HUDEP-2 (cell line): Measurements from ENCODE around the gene ARFGAP2.
"Not testable (repeated sequence)": the region's sequence is repeated elsewhere in the genome, so short reads cannot be mapped to it uniquely, and the experiment has no call there.

Source experiments
- DNase-seq, 76 experiments: peaks; one replicate each; lab custom pipeline; 2025; ENCODE audit not compliant: unreplicated experiment in 76 of 76; lab: John Stamatoyannopoulos, UW

ARFGAP2 gene

DNA sequence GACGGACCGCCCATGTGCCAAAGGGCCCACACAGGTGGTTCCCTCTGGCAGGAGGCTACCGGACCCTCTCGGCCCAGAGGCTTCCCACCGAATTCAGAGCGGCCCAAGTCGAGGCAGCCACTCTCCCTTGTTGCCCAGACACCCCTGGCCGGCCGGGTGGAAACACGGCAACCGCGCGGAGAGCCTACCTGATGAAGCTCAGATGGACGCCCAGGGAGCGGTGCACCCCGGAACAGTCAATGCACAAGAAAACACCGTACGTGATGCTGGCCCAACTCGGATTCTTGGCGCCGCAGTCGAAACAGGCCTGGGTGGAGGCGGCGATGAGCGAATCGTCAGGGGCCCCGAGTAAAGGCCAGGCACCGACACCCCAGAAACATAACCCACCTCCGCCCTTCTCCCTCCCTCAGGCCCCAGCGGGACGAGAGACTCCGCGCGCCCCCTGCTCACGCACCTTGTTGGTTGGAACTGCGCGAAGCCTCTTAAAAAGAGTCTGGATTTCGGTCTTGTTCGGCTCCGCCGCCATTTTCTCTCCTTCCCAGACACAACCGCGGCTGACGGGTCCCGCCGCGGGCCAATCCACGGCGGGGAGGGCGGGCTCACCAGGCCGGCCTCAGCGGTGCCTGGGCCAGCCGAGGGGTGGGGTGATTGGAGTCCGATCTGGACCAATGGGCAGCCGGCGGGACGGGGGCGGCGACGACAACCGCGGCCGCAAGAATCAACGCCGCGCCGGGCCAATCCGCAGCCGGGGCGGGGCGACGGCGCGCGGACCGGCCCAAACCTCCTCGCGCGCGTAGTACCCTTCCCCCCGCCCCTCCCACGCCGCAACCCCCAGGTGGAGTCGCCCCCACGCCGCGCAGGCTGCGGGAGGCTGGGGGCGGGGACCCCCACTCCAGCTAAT, at the start of gene ARFGAP2:
ARFGAP2 (minus strand) TSS at position 552 of the 901 bp plus-strand sequence; CDS start at position 526, 26 bp downstream.
- peak in 75 of 76 experiments; percentile 55 to 97 (median 91) for DNase-seq

DNA sequence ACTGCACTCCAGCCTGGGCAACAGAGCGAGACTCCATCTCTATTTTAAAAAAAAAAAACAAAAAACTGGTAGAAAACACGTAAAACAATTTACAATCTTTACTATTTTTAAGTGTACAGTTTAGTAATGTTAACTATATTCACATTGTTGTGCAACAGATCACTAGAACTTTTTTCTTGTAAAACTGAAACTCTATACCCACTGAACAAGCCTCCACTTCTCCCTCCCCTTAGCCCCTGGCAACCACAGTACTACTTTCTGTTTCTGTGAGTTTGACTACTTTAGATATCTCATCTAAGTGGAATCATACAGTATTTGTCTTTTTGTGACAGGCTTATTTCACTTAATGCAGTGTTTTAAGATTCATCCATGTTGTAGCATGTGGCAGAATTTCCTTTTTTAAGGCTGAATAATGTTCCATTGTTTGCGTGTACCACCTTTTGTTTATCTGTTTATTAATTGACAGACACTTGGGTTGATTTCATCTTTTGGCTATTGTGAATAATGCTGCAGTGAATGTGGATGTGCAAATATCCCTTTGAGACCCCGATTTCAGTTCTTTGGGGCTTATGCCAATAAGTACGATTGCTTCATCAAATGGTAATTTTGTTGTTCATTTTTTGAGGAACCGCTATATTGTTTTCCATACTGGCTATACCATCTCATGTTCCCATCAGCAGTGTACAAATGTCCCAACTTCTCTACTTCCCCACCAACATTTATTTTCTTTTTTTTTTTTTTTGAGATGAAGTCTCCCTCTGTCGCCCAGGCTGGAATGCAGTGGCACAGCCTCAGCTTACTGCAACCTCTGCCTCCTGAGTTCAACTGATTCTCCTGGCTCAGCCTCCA, 49.1 kb upstream of the ARFGAP2 start:
- DNase-seq: no peak

DNA sequence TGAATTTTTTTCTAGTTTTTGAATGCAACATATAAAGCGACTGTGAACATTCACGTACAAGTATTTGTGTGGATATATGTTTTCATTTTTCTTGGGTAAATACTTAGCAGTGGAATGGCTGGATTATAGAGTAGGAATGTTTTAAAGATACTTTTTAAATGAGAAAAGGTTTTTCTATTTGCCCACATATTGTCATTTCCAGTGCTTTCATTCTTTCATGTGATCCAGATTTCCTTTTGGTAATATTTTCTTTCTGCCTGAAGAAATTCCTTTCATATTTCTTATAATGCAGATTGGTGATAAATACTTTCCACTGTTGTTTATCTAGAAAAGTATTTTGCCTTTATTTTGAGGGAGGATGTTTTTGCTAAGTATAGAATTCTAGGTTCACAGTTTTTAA, 46.0 kb upstream of the ARFGAP2 start:
- no peak for DNase-seq

DNA sequence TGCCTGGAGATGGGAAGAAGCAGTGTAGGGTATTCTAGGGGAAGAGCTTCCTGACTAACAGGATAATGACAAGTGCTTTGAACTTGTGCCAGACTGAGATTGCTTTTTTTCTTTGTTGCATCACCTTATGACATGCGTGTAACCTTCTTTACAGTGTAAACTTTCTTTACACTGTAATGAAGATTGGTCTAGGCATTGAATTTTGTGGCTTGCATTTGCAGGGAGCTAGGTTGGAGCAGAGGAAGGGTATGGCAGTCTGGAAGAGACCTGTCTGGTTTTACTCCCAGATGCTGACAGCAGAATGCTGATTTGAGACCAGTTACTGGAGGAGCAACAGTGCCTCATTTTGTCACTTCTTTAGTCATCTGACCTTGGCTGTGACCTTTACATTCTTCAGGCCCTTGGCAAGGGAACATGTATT, 43.7 kb upstream of the ARFGAP2 start:
- DNase-seq: no peak

GRCh38 chr11:47216121-47216798, 39.6 kb upstream of the ARFGAP2 start:
- DNase-seq: peak in 64 of 76 experiments; percentile 8 to 80 (median 48)

GRCh38 chr11:47215366-47215910, 38.8 kb upstream of the ARFGAP2 start:
- DNase-seq: peak in 2 of 76 experiments; percentile 13 to 34

DNA sequence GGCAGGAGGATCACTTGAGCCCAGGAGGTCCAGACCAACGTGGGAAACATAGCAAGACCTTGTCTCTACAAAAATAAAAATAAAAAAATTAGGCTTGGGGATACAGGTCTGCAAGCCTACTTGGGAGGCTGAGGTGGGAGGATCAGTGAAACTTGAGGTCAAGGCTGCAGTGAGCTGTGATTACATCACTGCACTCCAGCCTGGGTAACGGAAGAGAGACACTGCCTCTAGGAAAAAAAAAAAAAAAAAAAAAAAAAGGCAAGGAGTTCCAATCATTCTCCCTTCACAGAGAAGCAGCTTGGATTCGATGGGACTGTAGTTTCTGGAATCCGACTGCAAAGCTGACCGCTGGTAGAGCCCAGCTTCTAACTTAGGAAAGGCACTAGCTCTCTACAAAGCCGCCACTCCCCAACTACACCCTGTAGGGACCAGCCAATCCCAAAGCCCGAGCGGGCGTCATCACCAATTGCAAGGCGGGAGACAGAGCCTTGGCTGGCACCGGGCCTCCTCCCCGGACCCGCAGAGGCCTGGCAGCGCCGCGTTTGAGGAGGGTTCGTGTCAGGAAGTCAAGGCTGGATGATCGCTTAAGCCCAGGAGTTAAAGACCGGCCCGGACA, 37.4 kb upstream of the ARFGAP2 start:
- DNase-seq: peak in 74 of 76 experiments; percentile 60 to 94 (median 87)

GRCh38 chr11:47212938-47213337, 36.3 kb upstream of the ARFGAP2 start:
- no peak for DNase-seq

- no peak for DNase-seq
These were observed 31.9 kb upstream of the ARFGAP2 start for GRCh38 chr11:47208628-47209027.

GRCh38 chr11:47208008-47208552, 31.4 kb upstream of the ARFGAP2 start:
- not testable (repeated sequence) for DNase-seq

- no peak for DNase-seq
These were observed 30.8 kb upstream of the ARFGAP2 start for GRCh38 chr11:47207459-47207858.

- not testable (repeated sequence) for DNase-seq
These were observed 29.9 kb upstream of the ARFGAP2 start for GRCh38 chr11:47206577-47206976.

DNA sequence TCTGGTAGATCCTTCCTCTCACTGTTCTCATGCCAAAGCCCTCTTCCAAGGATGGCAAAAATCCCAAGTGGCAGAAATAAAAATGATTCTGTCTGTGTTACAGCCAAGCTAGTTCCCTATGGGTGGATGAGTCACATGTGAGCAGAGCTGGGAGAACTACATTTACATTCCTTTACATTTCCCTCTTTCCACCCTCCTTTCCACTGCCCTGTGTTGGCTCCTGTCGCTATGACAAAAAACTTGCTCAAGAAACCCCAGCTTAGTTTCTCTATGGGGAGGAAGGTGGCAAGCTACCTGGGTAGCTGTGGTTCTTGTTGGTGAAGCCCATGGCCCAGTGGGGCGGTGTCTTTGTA, 27.9 kb upstream of the ARFGAP2 start:
- DNase-seq: peak in 1 of 76 experiments; percentile 6

GRCh38 chr11:47202576-47202975, 25.9 kb upstream of the ARFGAP2 start:
- DNase-seq: no peak

DNA sequence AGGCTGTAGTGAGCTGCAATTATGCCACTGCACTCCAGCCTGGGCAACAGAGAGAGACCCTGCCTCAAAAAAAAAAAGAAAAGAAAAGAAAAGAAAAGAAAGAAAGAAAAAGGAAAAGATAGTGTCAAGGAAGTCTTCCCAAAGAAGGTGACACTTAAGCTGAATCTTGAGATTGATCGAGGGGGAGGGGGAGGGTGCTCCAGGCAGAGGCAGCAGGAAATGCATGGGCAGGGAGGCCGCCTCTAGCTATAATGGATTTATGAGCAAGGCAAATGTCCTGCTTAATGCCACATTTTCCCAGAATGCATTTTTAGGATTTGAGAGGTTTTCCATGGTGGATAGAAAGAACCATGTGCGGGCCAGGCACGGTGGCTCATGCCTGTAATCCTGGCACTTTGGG, 24.3 kb upstream of the ARFGAP2 start:
- DNase-seq: no peak

DNA sequence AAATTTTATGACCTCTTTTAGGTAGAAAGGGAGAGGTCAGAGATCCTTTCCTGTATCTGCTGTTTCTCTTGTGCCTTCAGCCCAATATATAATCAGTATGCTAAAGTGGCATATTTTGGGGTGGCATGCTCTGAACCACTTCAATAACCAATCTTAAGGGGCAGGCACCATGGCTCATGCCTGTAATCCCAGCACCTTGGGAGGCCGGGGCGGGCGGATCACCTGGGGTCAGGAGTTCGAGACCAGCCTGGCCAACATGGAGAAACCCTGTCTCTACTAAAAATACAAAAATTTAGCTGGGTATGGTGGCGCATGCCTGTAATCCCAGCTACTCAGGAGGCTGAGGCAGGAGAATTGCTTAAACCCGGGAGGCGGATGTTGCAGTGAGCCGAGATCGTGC, 21.5 kb upstream of the ARFGAP2 start:
- not testable (repeated sequence) for DNase-seq

DNA sequence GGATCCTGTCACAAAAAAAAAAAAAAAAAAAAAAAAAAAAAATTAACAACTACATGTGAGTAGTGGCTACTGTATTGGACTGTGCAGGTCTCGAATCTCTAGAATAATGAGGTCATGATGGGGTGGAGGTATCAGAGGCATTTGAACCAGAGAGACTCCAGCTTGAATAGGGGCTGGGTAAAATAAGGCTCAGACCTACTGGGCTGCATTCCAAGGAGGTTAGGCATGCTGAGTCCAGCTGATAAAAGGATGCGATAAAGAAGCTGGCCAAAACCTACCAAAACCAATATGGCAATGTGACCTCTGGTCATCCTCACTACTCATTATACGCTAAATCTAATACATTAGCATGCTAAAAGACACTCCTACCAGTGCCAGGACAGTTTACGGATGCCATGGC, 15.4 kb upstream of the ARFGAP2 start:
- DNase-seq: peak in 16 of 76 experiments; percentile 6 to 41 (median 22)

DNA sequence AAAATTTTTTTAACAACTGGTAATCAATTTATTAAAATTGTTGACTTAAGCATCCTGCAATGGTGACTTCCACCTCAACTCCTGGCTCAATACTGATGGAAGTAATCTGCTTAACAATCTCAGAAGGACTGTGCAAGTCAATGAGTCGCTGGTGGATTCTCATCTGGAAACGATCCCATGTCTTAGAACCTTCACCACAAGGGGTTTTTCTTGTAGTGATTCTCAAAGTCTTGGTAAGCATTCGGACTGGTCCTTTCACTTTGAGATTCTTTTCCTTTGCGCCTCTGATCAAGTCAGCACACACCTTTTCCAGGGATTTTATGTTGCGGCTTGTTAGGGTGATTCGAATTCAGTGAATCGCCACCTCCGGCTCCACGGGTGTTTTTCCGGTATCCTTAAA, 14.5 kb upstream of the ARFGAP2 start:
- DNase-seq: not testable (repeated sequence)

DNA sequence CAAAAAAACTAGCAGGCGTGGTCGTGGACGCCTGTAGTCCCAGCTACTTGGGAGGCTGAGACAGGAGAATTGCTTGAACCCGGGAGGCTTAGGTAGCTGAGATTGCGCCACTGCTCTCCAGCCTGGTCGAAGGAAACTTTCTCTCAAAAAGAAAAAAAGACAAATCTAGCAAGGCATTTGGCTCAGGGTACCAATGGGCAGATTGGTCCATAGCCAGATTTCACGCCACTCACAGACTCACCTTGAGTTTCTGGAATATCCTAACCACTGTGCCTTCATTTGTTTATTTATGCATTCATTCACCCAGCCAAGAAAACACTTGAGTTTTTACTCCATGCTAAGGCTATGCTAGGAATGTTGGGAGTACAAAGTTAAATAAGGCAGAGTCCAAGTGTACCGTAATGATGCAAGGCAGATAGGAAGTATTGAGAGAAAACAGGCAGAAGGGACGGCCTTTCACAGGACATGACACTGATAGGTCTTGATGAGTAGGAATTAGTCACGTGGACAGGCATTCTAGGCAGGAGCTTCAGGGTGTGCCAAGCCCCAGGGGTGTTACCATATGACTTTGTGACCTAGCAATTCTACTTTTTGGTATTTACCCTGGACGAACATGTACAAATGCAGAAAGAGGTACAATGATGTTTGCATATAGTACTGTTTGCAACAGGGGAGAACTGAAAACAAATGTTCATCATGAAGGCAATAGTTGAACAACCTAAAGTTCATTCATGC, 12.6 kb upstream of the ARFGAP2 start:
- DNase-seq: peak in 4 of 76 experiments; percentile 10 to 19 (median 12)
